HG03432 (cell line): Measurements from ENCODE around the gene PIP5K1B.

Experiments used
- ATAC-seq: cut with Tn5 transposase; IDR thresholded peaks from one replicate; pipeline ENCODE4 v1.9.1; 2021; ENCODE audit warnings: mild to moderate bottlenecking, moderate library complexity; ENCODE audit not compliant: unreplicated experiment

The PIP5K1B gene

GRCh38 chr9:68897577-68898145 lies 192.6 kb downstream of the PIP5K1B start:
- ATAC-seq = no peak

- ATAC-seq = no peak
These were observed 193.9 kb downstream of the PIP5K1B start for GRCh38 chr9:68898781-68899439.

- ATAC-seq = no peak
These were observed 199.4 kb downstream of the PIP5K1B start for GRCh38 chr9:68904454-68904853.

GRCh38 chr9:68905129-68905528 lies 200.1 kb downstream of the PIP5K1B start:
- no peak for ATAC-seq

- ATAC-seq = no peak
These were observed 202.9 kb downstream of the PIP5K1B start for GRCh38 chr9:68907910-68908309.

GRCh38 chr9:68912561-68912960 lies 207.5 kb downstream of the PIP5K1B start:
- no peak for ATAC-seq

GRCh38 chr9:68913054-68913453 lies 208.0 kb downstream of the PIP5K1B start:
- no peak for ATAC-seq

GRCh38 chr9:68914751-68915150 lies 209.7 kb downstream of the PIP5K1B start:
- no peak for ATAC-seq

- peak; percentile 56 for ATAC-seq
These were observed 214.6 kb downstream of the PIP5K1B start for GRCh38 chr9:68919661-68920060.

GRCh38 chr9:68920921-68921320 lies 215.9 kb downstream of the PIP5K1B start:
- no peak for ATAC-seq

- ATAC-seq = no peak
These were observed 218.4 kb downstream of the PIP5K1B start for GRCh38 chr9:68923480-68923879.

- ATAC-seq = no peak
These were observed 220.1 kb downstream of the PIP5K1B start for GRCh38 chr9:68925175-68925574.

- ATAC-seq = no peak
These were observed 222.1 kb downstream of the PIP5K1B start for GRCh38 chr9:68927165-68927564.

GRCh38 chr9:68931821-68932220 lies 226.8 kb downstream of the PIP5K1B start:
- no peak for ATAC-seq

GRCh38 chr9:68932458-68932857 lies 227.4 kb downstream of the PIP5K1B start:
- ATAC-seq = no peak

- ATAC-seq = peak; percentile 99
These were observed 228.6 kb downstream of the PIP5K1B start for GRCh38 chr9:68933434-68934328.

- ATAC-seq = no peak
These were observed 229.2 kb downstream of the PIP5K1B start for GRCh38 chr9:68934329-68934644.

- no peak for ATAC-seq
These were observed 235.5 kb downstream of the PIP5K1B start for GRCh38 chr9:68940573-68940972.

- ATAC-seq = no peak
These were observed 236.9 kb downstream of the PIP5K1B start for GRCh38 chr9:68941780-68942459.

- no peak for ATAC-seq
These were observed 237.8 kb downstream of the PIP5K1B start for GRCh38 chr9:68942790-68943189.

- no peak for ATAC-seq
These were observed 242.0 kb downstream of the PIP5K1B start for GRCh38 chr9:68947015-68947414.
